K562 (cell line): ENCODE measurements around the gene SESN2. TPM values are rescaled to one million over a fixed set of nuclear protein-coding genes. Genes with fewer than 3 reads are reported as not detected.
A peak's percentile ranks its signal among the peaks of the same experiment; 100 is the strongest.

ENCODE experiments used
- ADNP ChIP-seq: fragments of 200-800 bp; sonication (Bioruptor generic); IDR thresholded peaks from 2 replicates; pipeline ENCODE4 v1.6.1; 2016; ENCODE audit warnings: missing genetic modification characterization, missing compliant biosample characterization
- KDM2B ChIP-seq: fragments of 250-450 bp; sonication (Bioruptor Pico); IDR thresholded peaks from 2 replicates; pipeline ENCODE4 v1.8.0; 2021; ENCODE audit warnings: mild to moderate bottlenecking, moderate library complexity
- MED1 ChIP-seq: sonication (generic); formaldehyde crosslinking; IDR thresholded peaks from 2 replicates; pipeline ENCODE4 v1.8.1; 2023; ENCODE audit warnings: missing genetic modification reagents, borderline replicate concordance
- NFATC3 ChIP-seq: fragments of 450-650 bp; IDR thresholded peaks from 2 replicates; pipeline ENCODE4 v1.6.1; 2017; ENCODE audit warnings: mild to moderate bottlenecking
- PHF21A ChIP-seq: fragments of 450-650 bp; IDR thresholded peaks from 2 replicates; pipeline ENCODE4 v1.6.1; 2017; ENCODE audit warnings: low read depth, borderline replicate concordance
- RB1 ChIP-seq: fragments of 450-650 bp; IDR thresholded peaks from 2 replicates; pipeline ENCODE4 v1.6.1; 2017; ENCODE audit warnings: low read depth, mild to moderate bottlenecking
- RBM39 ChIP-seq: fragments of 200-400 bp; formaldehyde crosslinking; optimal IDR thresholded peaks from 2 replicates; pipeline ENCODE3; 2018; ENCODE audit warnings: low read depth, low read length
- RNF2 ChIP-seq: sonication (generic); IDR thresholded peaks from 2 replicates; pipeline ENCODE4 v1.6.1; 2016
- SMAD4 ChIP-seq: fragments of 250-450 bp; sonication (Bioruptor Pico); conservative IDR thresholded peaks from 2 replicates; pipeline ENCODE4 v1.8.0; 2021; ENCODE audit warnings: inconsistent platforms, mild to moderate bottlenecking, moderate library complexity
- STAT5B ChIP-seq: fragments of 250-450 bp; sonication (Bioruptor Pico); IDR thresholded peaks from 2 replicates; pipeline ENCODE4 v1.8.0; 2021; ENCODE audit warnings: mild to moderate bottlenecking, inconsistent platforms
- TOE1 ChIP-seq, 2 experiments: fragments of 450-650 bp in 1 of 2; sonication (generic) in 1 of 2; formaldehyde crosslinking in 1 of 2; IDR thresholded peaks; 2 replicates each; pipeline versions ENCODE4 v1.7.1 to v1.8.0; 2016 to 2022; ENCODE audit warnings: borderline replicate concordance in 2 of 2, mild to moderate bottlenecking in 2 of 2, antibody characterized with exemption in 1 of 2, inconsistent platforms in 1 of 2, low read depth in 1 of 2, missing genetic modification reagents in 1 of 2, moderate library complexity in 1 of 2
- TSC22D4 ChIP-seq: fragments of 450-650 bp; IDR thresholded peaks from 2 replicates; pipeline ENCODE4 v1.6.1; 2016; ENCODE audit warnings: missing genetic modification characterization, missing biosample characterization, control low read depth
- ZBTB1 ChIP-seq: sonication (generic); formaldehyde crosslinking; IDR thresholded peaks from 2 replicates; pipeline ENCODE4 v1.8.1; 2023; ENCODE audit warnings: missing genetic modification reagents, low read depth, mild to moderate bottlenecking, borderline replicate concordance
- ZNF354B ChIP-seq: fragments of 250-450 bp; sonication (Bioruptor Pico); IDR thresholded peaks from 2 replicates; pipeline ENCODE4 v1.4.0; 2020
- ZNF41 ChIP-seq: fragments of 250-450 bp; sonication (Bioruptor Pico); conservative IDR thresholded peaks from 2 replicates; pipeline ENCODE4 v1.4.0; 2020; ENCODE audit warnings: mild to moderate bottlenecking
- ZNF668 ChIP-seq: fragments of 250-450 bp; sonication (Bioruptor Pico); IDR thresholded peaks from 2 replicates; pipeline ENCODE4 v1.8.0; 2022; ENCODE audit warnings: mild to moderate bottlenecking, inconsistent platforms
- ZNF76 ChIP-seq: fragments of 250-450 bp; sonication (Bioruptor Pico); IDR thresholded peaks from 2 replicates; pipeline ENCODE4 v1.4.0; 2020; ENCODE audit warnings: mild to moderate bottlenecking, moderate library complexity, borderline replicate concordance
- polyA plus RNA-seq, 8 experiments: library from polyadenylated mRNA; depleted of rRNA in 4 of 8; stranded (reverse) in 5 of 8; unstranded in 3 of 8; fragments of >200 nt; fragmentation: Nextera tagmentation in 2 of 8; fragmentation: Illumina TruSeq in 1 of 8; extraction: Ambion mirVana in 2 of 8; extraction: Trizol in 1 of 8; gene quantifications; 2 replicates each; pipeline versions ENCODE4 v1.2.1 to v1.2.3, GENCODE V29; 2011 to 2014; ENCODE audit warnings: inconsistent platforms in 1 of 8, missing spikeins in 1 of 8
- total RNA-seq, 7 experiments: library from RNA; depleted of rRNA in 6 of 7; stranded (reverse); fragments of >200 nt in 6 of 7; fragmentation: Illumina TruSeq in 2 of 7; extraction: Trizol in 2 of 7; gene quantifications; 2 replicates each; pipeline versions ENCODE4 v1.2.1 to v1.2.3, GENCODE V29; 2011 to 2021; ENCODE audit warnings: low replicate concordance in 1 of 7
- TF ChIP-seq, protein P1 (sequence below): fragments of 450-650 bp; formaldehyde crosslinking; IDR thresholded peaks from 2 replicates; pipeline ENCODE4 v1.4.0; 2020; ENCODE audit warnings: mild to moderate bottlenecking, moderate library complexity
- TF ChIP-seq, protein P2 (sequence below): fragments of 250-450 bp; sonication (Bioruptor Pico); IDR thresholded peaks from 2 replicates; pipeline ENCODE4 v1.5.0; 2022; ENCODE audit warnings: mild to moderate bottlenecking
- TF ChIP-seq, protein P3 (sequence below): fragments of 250-450 bp; sonication (Bioruptor Pico); IDR thresholded peaks from 2 replicates; pipeline ENCODE4 v1.5.0; 2021; ENCODE audit warnings: mild to moderate bottlenecking, moderate library complexity
- TF ChIP-seq, protein P4 (sequence below): fragments of 450-650 bp; formaldehyde crosslinking; IDR thresholded peaks from 2 replicates; pipeline ENCODE4 v1.4.0; 2022; ENCODE audit warnings: missing genetic modification characterization

SESN2 gene
- total and polyA plus RNA-seq, 9 of the 15 experiments (the other 6 are each of a cell fraction or from before 2014, with no cell fraction given): 3.7 to 71.3 (median 16.8) TPM

DNA sequence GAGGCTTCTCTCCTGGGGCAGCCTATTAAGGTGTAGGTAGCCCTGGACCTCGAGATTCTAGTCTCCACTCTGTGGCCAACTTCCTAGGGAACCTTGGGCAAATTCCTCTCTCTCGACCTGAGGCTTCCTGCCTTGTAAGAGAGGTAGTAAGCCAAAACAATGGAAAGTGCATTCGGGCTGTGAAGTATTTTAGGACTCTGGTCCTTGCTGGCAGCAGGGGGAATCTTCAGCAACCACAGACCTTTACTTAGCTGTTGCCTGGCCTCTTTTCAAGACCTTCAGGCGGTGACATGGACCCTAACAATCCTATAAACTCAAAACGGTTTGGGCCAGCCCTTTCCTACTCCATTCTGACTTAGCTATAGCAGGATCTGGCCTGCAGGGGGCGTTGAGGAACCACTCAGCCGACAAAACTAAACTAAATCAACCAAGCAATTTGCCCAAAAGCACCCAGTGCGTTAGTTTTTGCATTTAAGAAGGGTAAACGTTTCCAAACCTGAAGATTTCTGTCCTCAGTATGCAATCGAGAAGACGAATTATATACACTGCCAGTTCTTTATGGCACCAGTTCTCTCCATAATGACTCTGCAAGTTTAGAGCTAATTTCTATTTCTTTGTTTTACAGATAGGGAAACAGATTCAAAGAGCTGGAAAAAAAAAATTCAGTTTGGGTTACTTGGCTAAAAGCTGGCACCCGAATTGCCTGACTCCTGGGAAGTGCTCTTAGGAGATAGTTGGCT, 10.9 kb upstream of the SESN2 start (continued):
- TF ChIP-seq RBM39 (no peak), TSC22D4 (no peak), ZNF76 (CRISPR knock-in tag) (no peak), TOE1 (IDR thresholded peaks at IDR 0.05; ENCODE audit: borderline replicate concordance) (no peak), TOE1 (CRISPR knock-in tag; IDR thresholded peaks at IDR 0.05; ENCODE audit: borderline replicate concordance, low read depth) (no peak), MED1 (CRISPR knock-in tag) (no peak), PHF21A (no peak), SMAD4 (no peak), NFATC3 (no peak), STAT5B (CRISPR knock-in tag) (no peak), RB1 (peak; percentile 61; the same call in 1 of the 2 replicates), KDM2B (no peak), RNF2 (no peak), ZNF354B (CRISPR knock-in tag) (no peak), ADNP (tag) (no peak), ZBTB1 (CRISPR knock-in tag) (no peak), ZNF668 (CRISPR knock-in tag) (no peak), ZNF41 (CRISPR knock-in tag) (no peak)
- TF ChIP-seq, protein P1, sequence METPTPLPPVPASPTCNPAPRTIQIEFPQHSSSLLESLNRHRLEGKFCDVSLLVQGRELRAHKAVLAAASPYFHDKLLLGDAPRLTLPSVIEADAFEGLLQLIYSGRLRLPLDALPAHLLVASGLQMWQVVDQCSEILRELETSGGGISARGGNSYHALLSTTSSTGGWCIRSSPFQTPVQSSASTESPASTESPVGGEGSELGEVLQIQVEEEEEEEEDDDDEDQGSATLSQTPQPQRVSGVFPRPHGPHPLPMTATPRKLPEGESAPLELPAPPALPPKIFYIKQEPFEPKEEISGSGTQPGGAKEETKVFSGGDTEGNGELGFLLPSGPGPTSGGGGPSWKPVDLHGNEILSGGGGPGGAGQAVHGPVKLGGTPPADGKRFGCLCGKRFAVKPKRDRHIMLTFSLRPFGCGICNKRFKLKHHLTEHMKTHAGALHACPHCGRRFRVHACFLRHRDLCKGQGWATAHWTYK (CRISPR knock-in tag): no peak
- TF ChIP-seq, protein P2, sequence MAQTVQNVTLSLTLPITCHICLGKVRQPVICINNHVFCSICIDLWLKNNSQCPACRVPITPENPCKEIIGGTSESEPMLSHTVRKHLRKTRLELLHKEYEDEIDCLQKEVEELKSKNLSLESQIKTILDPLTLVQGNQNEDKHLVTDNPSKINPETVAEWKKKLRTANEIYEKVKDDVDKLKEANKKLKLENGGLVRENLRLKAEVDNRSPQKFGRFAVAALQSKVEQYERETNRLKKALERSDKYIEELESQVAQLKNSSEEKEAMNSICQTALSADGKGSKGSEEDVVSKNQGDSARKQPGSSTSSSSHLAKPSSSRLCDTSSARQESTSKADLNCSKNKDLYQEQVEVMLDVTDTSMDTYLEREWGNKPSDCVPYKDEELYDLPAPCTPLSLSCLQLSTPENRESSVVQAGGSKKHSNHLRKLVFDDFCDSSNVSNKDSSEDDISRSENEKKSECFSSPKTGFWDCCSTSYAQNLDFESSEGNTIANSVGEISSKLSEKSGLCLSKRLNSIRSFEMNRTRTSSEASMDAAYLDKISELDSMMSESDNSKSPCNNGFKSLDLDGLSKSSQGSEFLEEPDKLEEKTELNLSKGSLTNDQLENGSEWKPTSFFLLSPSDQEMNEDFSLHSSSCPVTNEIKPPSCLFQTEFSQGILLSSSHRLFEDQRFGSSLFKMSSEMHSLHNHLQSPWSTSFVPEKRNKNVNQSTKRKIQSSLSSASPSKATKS (CRISPR knock-in tag): no peak
- TF ChIP-seq, protein P3, sequence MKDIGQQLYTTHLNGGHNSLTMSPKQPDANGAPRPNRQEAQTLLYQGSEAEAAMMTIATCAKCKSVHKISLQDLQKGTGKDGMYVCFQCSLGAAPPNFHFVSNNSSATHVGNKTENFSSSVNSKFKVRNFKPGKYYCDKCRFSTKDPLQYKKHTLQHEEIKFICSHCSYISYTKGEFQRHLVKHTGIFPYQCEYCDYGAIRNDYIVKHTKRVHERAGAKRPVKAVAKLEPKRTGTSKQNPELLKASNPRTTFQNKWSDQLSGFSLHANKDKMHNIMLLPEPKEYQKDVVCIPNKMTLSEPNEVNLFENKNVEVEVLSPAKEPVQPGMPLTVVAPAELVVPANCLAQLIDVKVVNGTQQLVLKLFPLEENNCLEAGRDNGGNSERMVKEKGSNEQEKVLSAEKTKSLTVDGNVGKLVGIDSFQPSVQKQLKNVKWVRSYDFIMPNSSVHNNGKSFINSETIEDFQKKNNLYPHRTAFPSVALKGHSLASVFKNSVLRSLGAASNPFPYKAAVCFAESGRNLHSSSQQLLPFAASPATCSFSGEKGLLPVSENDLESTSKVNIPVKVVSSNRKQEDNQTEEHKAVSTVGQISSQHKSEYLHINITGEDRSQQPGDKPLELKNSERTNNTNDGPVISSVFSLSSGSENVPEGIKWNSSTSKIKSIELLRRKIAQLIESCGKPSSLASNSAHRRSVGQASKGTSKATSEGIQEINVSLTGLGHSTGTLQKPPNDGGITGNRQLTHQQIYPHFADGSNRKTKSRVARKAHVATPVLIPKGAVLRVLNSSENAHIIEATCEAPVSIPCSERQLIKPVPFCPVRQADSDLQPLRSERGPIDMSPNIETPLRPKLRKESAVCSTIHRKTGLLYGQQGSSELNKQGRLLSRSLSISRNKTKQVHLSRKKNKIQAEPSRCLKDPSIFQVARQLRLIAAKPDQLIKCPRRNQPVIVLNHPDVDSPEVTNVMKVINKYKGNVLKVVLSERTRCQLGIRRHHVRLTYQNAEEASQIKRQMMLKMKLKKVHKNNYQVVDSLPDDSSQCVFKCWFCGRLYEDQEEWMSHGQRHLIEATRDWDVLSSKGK (CRISPR knock-in tag): no peak
- TF ChIP-seq, protein P4, sequence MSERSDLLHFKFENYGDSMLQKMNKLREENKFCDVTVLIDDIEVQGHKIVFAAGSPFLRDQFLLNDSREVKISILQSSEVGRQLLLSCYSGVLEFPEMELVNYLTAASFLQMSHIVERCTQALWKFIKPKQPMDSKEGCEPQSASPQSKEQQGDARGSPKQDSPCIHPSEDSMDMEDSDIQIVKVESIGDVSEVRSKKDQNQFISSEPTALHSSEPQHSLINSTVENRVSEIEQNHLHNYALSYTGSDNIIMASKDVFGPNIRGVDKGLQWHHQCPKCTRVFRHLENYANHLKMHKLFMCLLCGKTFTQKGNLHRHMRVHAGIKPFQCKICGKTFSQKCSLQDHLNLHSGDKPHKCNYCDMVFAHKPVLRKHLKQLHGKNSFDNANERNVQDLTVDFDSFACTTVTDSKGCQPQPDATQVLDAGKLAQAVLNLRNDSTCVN (CRISPR knock-in tag): 0 out of 2 replicates have a peak, but pooled peaks have one; percentile 42
